ENCODE data around the gene TNFRSF13B.

DNA sequence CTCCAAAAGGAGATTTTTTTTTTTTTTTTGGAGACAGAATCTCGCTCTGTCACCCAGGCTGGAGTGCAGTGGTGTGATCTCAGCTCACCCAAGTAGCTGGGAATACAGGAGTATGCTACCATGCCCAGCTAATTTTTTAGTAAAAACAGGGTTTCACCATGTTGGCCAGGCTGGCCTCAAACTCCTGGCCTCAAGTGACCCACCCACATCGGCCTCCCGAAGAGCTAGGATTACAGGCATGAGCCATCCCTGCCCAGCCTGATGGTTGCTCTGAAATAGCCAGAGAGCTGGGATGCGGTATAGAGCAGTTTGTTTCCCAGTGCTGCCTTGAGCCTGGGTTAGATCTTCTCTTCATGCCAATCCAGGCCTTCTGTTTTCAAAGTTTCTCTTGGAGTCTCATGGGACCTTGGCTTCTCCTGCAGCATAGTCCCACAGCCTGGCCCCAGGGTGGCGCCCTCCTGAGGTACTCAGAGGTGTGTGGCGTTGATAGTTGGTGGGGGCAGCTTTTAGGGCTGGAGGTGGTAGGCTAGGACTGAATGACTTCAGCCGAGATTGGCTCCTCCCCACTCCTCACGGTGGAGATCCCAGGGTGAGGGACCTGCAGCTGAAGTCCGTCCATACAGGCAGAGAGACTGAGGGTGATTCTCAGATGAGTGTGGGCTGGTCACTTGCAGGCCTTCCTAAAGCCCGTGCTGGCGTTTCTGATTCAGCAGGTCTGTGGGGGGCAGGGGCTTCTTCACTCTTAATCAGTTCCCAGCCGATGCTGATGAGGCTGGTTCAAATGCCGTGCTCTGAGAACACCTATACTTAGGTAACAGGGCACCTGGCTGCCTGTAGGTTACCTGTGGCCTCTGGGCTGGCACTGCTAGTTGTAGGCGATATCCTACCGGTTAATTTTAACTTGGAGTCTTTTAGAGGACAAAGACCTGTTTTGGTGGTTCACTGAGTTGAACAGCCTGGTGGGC lies 52.0 kb downstream of the TNFRSF13B start:
- TF ChIP-seq POLR2A (IDR thresholded peaks at IDR 0.05; ENCODE audit: low read depth, low read length) (no peak), HDAC6 (IDR thresholded peaks at IDR 0.05; ENCODE audit: unreplicated experiment) (no peak), HCFC1 (IDR thresholded peaks at IDR 0.05; ENCODE audit: low read length) (no peak), TCF12 (IDR thresholded peaks at IDR 0.05; ENCODE audit: low read depth, low read length) (no peak), TAF1 (IDR thresholded peaks at IDR 0.05; ENCODE audit: borderline replicate concordance, low read depth, low read length) (no peak)
- TF ChIP-seq, protein P1, sequence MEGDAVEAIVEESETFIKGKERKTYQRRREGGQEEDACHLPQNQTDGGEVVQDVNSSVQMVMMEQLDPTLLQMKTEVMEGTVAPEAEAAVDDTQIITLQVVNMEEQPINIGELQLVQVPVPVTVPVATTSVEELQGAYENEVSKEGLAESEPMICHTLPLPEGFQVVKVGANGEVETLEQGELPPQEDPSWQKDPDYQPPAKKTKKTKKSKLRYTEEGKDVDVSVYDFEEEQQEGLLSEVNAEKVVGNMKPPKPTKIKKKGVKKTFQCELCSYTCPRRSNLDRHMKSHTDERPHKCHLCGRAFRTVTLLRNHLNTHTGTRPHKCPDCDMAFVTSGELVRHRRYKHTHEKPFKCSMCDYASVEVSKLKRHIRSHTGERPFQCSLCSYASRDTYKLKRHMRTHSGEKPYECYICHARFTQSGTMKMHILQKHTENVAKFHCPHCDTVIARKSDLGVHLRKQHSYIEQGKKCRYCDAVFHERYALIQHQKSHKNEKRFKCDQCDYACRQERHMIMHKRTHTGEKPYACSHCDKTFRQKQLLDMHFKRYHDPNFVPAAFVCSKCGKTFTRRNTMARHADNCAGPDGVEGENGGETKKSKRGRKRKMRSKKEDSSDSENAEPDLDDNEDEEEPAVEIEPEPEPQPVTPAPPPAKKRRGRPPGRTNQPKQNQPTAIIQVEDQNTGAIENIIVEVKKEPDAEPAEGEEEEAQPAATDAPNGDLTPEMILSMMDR (IDR thresholded peaks at IDR 0.05 in 2 of 3, conservative IDR thresholded peaks at IDR 0.05 in 1 of 3; ENCODE audit: control insufficient read depth in 2 of 3, extremely low read depth in 1 of 3, insufficient read depth in 1 of 3, low read depth in 3 of 3, low read length in 3 of 3): no peak
- TF ChIP-seq, protein P2, sequence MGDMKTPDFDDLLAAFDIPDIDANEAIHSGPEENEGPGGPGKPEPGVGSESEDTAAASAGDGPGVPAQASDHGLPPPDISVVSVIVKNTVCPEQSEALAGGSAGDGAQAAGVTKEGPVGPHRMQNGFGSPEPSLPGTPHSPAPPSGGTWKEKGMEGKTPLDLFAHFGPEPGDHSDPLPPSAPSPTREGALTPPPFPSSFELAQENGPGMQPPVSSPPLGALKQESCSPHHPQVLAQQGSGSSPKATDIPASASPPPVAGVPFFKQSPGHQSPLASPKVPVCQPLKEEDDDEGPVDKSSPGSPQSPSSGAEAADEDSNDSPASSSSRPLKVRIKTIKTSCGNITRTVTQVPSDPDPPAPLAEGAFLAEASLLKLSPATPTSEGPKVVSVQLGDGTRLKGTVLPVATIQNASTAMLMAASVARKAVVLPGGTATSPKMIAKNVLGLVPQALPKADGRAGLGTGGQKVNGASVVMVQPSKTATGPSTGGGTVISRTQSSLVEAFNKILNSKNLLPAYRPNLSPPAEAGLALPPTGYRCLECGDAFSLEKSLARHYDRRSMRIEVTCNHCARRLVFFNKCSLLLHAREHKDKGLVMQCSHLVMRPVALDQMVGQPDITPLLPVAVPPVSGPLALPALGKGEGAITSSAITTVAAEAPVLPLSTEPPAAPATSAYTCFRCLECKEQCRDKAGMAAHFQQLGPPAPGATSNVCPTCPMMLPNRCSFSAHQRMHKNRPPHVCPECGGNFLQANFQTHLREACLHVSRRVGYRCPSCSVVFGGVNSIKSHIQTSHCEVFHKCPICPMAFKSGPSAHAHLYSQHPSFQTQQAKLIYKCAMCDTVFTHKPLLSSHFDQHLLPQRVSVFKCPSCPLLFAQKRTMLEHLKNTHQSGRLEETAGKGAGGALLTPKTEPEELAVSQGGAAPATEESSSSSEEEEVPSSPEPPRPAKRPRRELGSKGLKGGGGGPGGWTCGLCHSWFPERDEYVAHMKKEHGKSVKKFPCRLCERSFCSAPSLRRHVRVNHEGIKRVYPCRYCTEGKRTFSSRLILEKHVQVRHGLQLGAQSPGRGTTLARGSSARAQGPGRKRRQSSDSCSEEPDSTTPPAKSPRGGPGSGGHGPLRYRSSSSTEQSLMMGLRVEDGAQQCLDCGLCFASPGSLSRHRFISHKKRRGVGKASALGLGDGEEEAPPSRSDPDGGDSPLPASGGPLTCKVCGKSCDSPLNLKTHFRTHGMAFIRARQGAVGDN (IDR thresholded peaks at IDR 0.05): no peak
- TF ChIP-seq, protein P3, sequence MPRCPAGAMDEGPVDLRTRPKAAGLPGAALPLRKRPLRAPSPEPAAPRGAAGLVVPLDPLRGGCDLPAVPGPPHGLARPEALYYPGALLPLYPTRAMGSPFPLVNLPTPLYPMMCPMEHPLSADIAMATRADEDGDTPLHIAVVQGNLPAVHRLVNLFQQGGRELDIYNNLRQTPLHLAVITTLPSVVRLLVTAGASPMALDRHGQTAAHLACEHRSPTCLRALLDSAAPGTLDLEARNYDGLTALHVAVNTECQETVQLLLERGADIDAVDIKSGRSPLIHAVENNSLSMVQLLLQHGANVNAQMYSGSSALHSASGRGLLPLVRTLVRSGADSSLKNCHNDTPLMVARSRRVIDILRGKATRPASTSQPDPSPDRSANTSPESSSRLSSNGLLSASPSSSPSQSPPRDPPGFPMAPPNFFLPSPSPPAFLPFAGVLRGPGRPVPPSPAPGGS (IDR thresholded peaks at IDR 0.05; ENCODE audit: borderline replicate concordance, insufficient read depth, low read depth, low read length, poor library complexity, severe bottlenecking): no peak
- TF ChIP-seq, protein P4, sequence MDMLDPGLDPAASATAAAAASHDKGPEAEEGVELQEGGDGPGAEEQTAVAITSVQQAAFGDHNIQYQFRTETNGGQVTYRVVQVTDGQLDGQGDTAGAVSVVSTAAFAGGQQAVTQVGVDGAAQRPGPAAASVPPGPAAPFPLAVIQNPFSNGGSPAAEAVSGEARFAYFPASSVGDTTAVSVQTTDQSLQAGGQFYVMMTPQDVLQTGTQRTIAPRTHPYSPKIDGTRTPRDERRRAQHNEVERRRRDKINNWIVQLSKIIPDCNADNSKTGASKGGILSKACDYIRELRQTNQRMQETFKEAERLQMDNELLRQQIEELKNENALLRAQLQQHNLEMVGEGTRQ (IDR thresholded peaks at IDR 0.05; ENCODE audit: borderline replicate concordance, low read depth, low read length): no peak
